Loucy (cell line): ENCODE data around the gene ATP10B.

Experiments used
- CTCF ChIP-seq: fragments of 200-600 bp; sonication (generic); conservative IDR thresholded peaks from 2 replicates; pipeline ENCODE4 v1.5.1; 2014; ENCODE audit warnings: mild to moderate bottlenecking, antibody characterized with exemption, low read length
- EZH2phosphoT487 ChIP-seq: fragments of 200-600 bp; IDR thresholded peaks from 2 replicates; pipeline ENCODE4 v1.6.1; 2018; ENCODE audit warnings: antibody characterized with exemption, mild to moderate bottlenecking, moderate library complexity, borderline replicate concordance

GRCh38 chr5:160657622-160658458 is 194.2 kb downstream of the ATP10B start:
- TF ChIP-seq CTCF (no peak), EZH2phosphoT487 (no peak)
